Measurements from ENCODE around the gene PACS2.

Gene PACS2

GRCh38 chr14:105416671-105417070 is 102.1 kb downstream of the PACS2 start:
- in situ Hi-C loops (cut with HindIII; ENCODE audit: low sequenced_read_pairs): no loop called here

GRCh38 chr14:105417690-105418121 is 103.2 kb downstream of the PACS2 start:
- in situ Hi-C loops (cut with HindIII; ENCODE audit: low sequenced_read_pairs): no loop called here

- in situ Hi-C loops (cut with HindIII; ENCODE audit: low sequenced_read_pairs): no loop called here
Measured at GRCh38 chr14:105418269-105419194, 104.0 kb downstream of the PACS2 start.

- in situ Hi-C loops (cut with HindIII; ENCODE audit: low sequenced_read_pairs): no loop called here
Measured at GRCh38 chr14:105419195-105420091, 104.9 kb downstream of the PACS2 start, which contains the start of gene MTA1. Gene MTA1 (plus strand): TSS chr14:105419827. CDS start chr14:105420036, 209 bp downstream.

- in situ Hi-C loops (cut with HindIII; ENCODE audit: low sequenced_read_pairs): no loop called here
Measured at GRCh38 chr14:105420101-105420973, 105.8 kb downstream of the PACS2 start.

GRCh38 chr14:105420974-105421674 is 106.6 kb downstream of the PACS2 start:
- in situ Hi-C loops (cut with HindIII; ENCODE audit: low sequenced_read_pairs): no loop called here

- in situ Hi-C loops (cut with HindIII; ENCODE audit: low sequenced_read_pairs): no loop called here
Measured at GRCh38 chr14:105421723-105422615, 107.4 kb downstream of the PACS2 start.

GRCh38 chr14:105422695-105423487 is 108.3 kb downstream of the PACS2 start:
- in situ Hi-C loops (cut with HindIII; ENCODE audit: low sequenced_read_pairs): no loop called here

GRCh38 chr14:105423488-105424195 is 109.1 kb downstream of the PACS2 start:
- in situ Hi-C loops (cut with HindIII; ENCODE audit: low sequenced_read_pairs): no loop called here

GRCh38 chr14:105424861-105425260 is 110.3 kb downstream of the PACS2 start:
- in situ Hi-C loops (cut with HindIII; ENCODE audit: low sequenced_read_pairs): no loop called here

GRCh38 chr14:105425823-105426247 is 111.3 kb downstream of the PACS2 start:
- in situ Hi-C loops (cut with HindIII; ENCODE audit: low sequenced_read_pairs): no loop called here

- in situ Hi-C loops (cut with HindIII; ENCODE audit: low sequenced_read_pairs): no loop called here
Measured at GRCh38 chr14:105426416-105427130, 112.0 kb downstream of the PACS2 start.

GRCh38 chr14:105427412-105427811 is 112.9 kb downstream of the PACS2 start:
- in situ Hi-C loops (cut with HindIII; ENCODE audit: low sequenced_read_pairs): no loop called here

- in situ Hi-C loops (cut with HindIII; ENCODE audit: low sequenced_read_pairs): no loop called here
Measured at GRCh38 chr14:105427936-105428485, 113.5 kb downstream of the PACS2 start.

GRCh38 chr14:105430042-105430441 is 115.5 kb downstream of the PACS2 start:
- in situ Hi-C loops (cut with HindIII; ENCODE audit: low sequenced_read_pairs): loop anchor here (5.0 kb wide), 1 partner anchor 73 kb away; no protein-coding TSS in a partner anchor

GRCh38 chr14:105430565-105430964 is 116.0 kb downstream of the PACS2 start:
- in situ Hi-C loops (cut with HindIII; ENCODE audit: low sequenced_read_pairs): loop anchor here (5.0 kb wide), 1 partner anchor 73 kb away; no protein-coding TSS in a partner anchor
